Heart right ventricle (tissue), 16 donors: ENCODE data around the gene TMEM63B. TPM values are rescaled to one million over a fixed set of nuclear protein-coding genes. Genes with fewer than 3 reads are reported as not detected.

ENCODE experiments used
- ATAC-seq, 8 donors: fragments of 200-7000 bp; cut with Tn5 transposase; one replicate each; pipeline ENCODE4 v1.9.1; 2020; ENCODE audit warnings: mild to moderate bottlenecking in 8 of 8, moderate library complexity in 8 of 8, moderate number of reproducible peaks in 1 of 8
- DNase-seq, 2 donors: peaks; one replicate each; pipeline ENCODE4 v3.0.0-alpha.2; 2020
- H3K27ac ChIP-seq, 10 donors: fragments of 200-600 bp; sonication (generic) in 2 of 10; one replicate each; pipeline versions ENCODE4 v1.5.0 to v1.8.0; 2020 to 2022; ENCODE audit warnings: mild to moderate bottlenecking in 3 of 10
- H3K27me3 ChIP-seq, 7 donors: fragments of 200-600 bp; one replicate each; pipeline ENCODE4 v1.8.0; 2021 to 2022; ENCODE audit warnings: mild to moderate bottlenecking in 2 of 7
- H3K36me3 ChIP-seq, 9 donors: fragments of 200-600 bp; sonication (generic) in 1 of 9; one replicate each; pipeline versions ENCODE4 v1.5.0 to v1.8.0; 2020 to 2022; ENCODE audit warnings: mild to moderate bottlenecking in 2 of 9
- H3K4me1 ChIP-seq, 9 donors: fragments of 200-600 bp; sonication (generic) in 1 of 9; one replicate each; pipeline versions ENCODE4 v1.5.0 to v1.8.0; 2020 to 2022; ENCODE audit warnings: mild to moderate bottlenecking in 4 of 9
- H3K4me3 ChIP-seq, 10 donors: fragments of 200-600 bp; sonication (generic) in 2 of 10; one replicate each; pipeline versions ENCODE4 v1.5.0 to v1.8.0; 2020 to 2022; ENCODE audit warnings: mild to moderate bottlenecking in 7 of 10, moderate library complexity in 2 of 10
- H3K9me3 ChIP-seq, 11 donors: fragments of 200-600 bp in 10 of 11; sonication (generic) in 2 of 11; one replicate each; pipeline versions ENCODE4 v1.5.0 to v1.8.0; 2013 to 2022; ENCODE audit warnings: mild to moderate bottlenecking in 2 of 11, control low read depth in 1 of 11, moderate library complexity in 1 of 11
- CTCF ChIP-seq, 9 donors: fragments of 200-600 bp; sonication (generic) in 2 of 9; IDR thresholded peaks; one replicate each; pipeline versions ENCODE4 v1.5.0 to v1.8.0; 2021 to 2022; ENCODE audit warnings: antibody characterized with exemption in 9 of 9, mild to moderate bottlenecking in 5 of 9, moderate library complexity in 1 of 9
- WGBS, 2 donors: extraction: QIAGEN DNeasy Blood & Tissue Kit; methylation state at CpG; one replicate each; pipeline ENCODE4 v1.1.7; 2013; ENCODE audit warnings: inconsistent platforms in 1 of 2; 5-methylcytosine and 5-hydroxymethylcytosine counted together
- intact Hi-C, 10 donors: fragments of 100-400 bp; cut with DNase I; formaldehyde crosslinking; loops; one replicate each; pipeline versions ENCODE4 v1.11.1 to v1.14.2; 2022
- polyA plus RNA-seq, 2 donors: library from polyadenylated mRNA; stranded (reverse); fragments of 200-250 nt; gene quantifications; one replicate each; pipeline ENCODE4 v1.2.3, GENCODE V29; 2013
- total RNA-seq, 10 donors: library from RNA; stranded (reverse); fragmentation: NEBNext Ultra II Directional in 3 of 10; extraction: Animal tissue kit (Norgen Biotek cat#: 25700) in 3 of 10; gene quantifications; one replicate each; pipeline versions ENCODE4 v1.2.1 to v1.2.4, GENCODE V29; 2021 to 2023
- donor health status: Arrhythmogenic right ventricular cardiomyopathy.
- donor health status: ischemic (EF 13 %, LVEDD 7.1; RV severe dilation, severe dysfunction).
- donor health status: healthy with polysubstance abuse.
- donor health status: DM: no; HTN: yes; CAD: no.
- donor health status: DM: no; HTN: no; CAD: no.
- donor health status: ischemic (EF 25% LVEDD 6.9; RV normal size, moderate dysfunction).
- donor health status: ischemic (EF 25% LVEDD 5.7; RV mildly dilated, moderate dysfunction).
- donor health status: healthy.
- donor health status: DM: yes; HTN: yes; CAD: no.
- donor health status: Ischemic cardiomyopathy.
- donor health status: ischemic (EF 35%, LVEDD 5.7; RV mildly dilated, moderate dysfunction).
- donor health status: nonischemic (EF 11% LVEDD 7.7; RV severe dilation, severe dysfunction).
- donor health status: DM: yes; HTN: yes; CAD: no.
- donor health status: PGD.
- donor health status: ischemic (EF 29% LVEDD 5.4; RV normal size, mild dysfunction).
- donor health status: nonischemic (EF 23%, LVEDD 6.1; RV moderate dilation, normal function).

The TMEM63B gene
- total and polyA plus RNA-seq, 12 donors: 20.3 to 67.1 (median 37.3) TPM

GRCh38 chr6:44115866-44116265, 11.5 kb upstream of the TMEM63B start:
- 70 to 72% methylated on average over 5 of the region's 5 CpGs for WGBS, 2 donors
- no peak for TF ChIP-seq CTCF (IDR thresholded peaks at IDR 0.05)
- no peak overlapping the region for H3K27ac ChIP-seq
- no peaks in the 10 kb centered on the region for H3K27me3 ChIP-seq
- peaks cover 0 to 55% (median 16%) of the 10 kb centered on the region in 9 donors for H3K36me3 ChIP-seq
- H3K4me3 ChIP-seq: no peak overlapping the region
- intact Hi-C loops: no loop called here
- peaks cover 2 to 63% (median 36%) of the 10 kb centered on the region in 9 donors for H3K4me1 ChIP-seq
- H3K9me3 ChIP-seq: no peaks in the 10 kb centered on the region
- ATAC-seq (no peak), DNase-seq (no peak)

- peaks cover 6 to 66% (median 45%) of the 10 kb centered on the region in 9 donors for H3K4me1 ChIP-seq
- 36 to 60% methylated on average over 4 of the region's 4 CpGs for WGBS, 2 donors
- H3K27me3 ChIP-seq: no peaks in the 10 kb centered on the region
- H3K36me3 ChIP-seq: peaks cover 0 to 45% (median 16%) of the 10 kb centered on the region in 9 donors
- intact Hi-C loops: no loop called here
- ATAC-seq: peak in 2 of 8 donors; percentile 32 to 50
- DNase-seq: no peak
- TF ChIP-seq CTCF (IDR thresholded peaks at IDR 0.05): no peak
- no peaks in the 10 kb centered on the region for H3K9me3 ChIP-seq
- H3K27ac ChIP-seq: peak overlapping the region in 2 of 10 donors; percentile 42 to 48
- no peak overlapping the region for H3K4me3 ChIP-seq
Measured at GRCh38 chr6:44116641-44117382, 10.5 kb upstream of the TMEM63B start.

- no peak for DNase-seq
- H3K27me3 ChIP-seq: no peaks in the 10 kb centered on the region
- intact Hi-C loops: no loop called here
- H3K9me3 ChIP-seq: no peaks in the 10 kb centered on the region
- no peak for TF ChIP-seq CTCF (IDR thresholded peaks at IDR 0.05)
- H3K36me3 ChIP-seq: peaks cover 0 to 38% (median 16%) of the 10 kb centered on the region in 9 donors
- no peak for ATAC-seq
- H3K4me3 ChIP-seq: no peak overlapping the region
- WGBS, 2 donors: 80 to 82% methylated on average over 6 of the region's 6 CpGs
- peaks cover 6 to 70% (median 52%) of the 10 kb centered on the region in 9 donors for H3K4me1 ChIP-seq
- peak overlapping the region in 1 of 10 donors; percentile 42 for H3K27ac ChIP-seq
Measured at GRCh38 chr6:44117397-44118128, 9.8 kb upstream of the TMEM63B start.

- Histone ChIP-seq H3K27ac (peak overlapping the region in 3 of 10 donors; percentile 11 to 45 (median 35)), H3K36me3 (peaks cover 0 to 15% (median 0%) of the 10 kb centered on the region in 9 donors), H3K4me1 (peaks cover 9 to 92% (median 70%) of the 10 kb centered on the region in 9 donors), H3K27me3 (no peaks in the 10 kb centered on the region), H3K4me3 (no peak overlapping the region), H3K9me3 (no peaks in the 10 kb centered on the region)
- DNase-seq (no peak), ATAC-seq (peak in 2 of 8 donors; percentile 20 to 28)
- TF ChIP-seq CTCF (IDR thresholded peaks at IDR 0.05): no peak
- 30 to 43% methylated on average over 5 of the region's 5 CpGs for WGBS, 2 donors
- intact Hi-C loops: no loop called here
Measured at GRCh38 chr6:44119704-44120262, 7.6 kb upstream of the TMEM63B start.
